HG02970 (cell line): ENCODE measurements around the gene CAPN11.
"Not testable (repeated sequence)": the region's sequence is repeated elsewhere in the genome, so short reads cannot be mapped to it uniquely, and the experiment has no call there.

Experiments
- ATAC-seq: cut with Tn5 transposase; IDR thresholded peaks from one replicate; pipeline ENCODE4 v1.9.1; 2021; ENCODE audit warnings: mild to moderate bottlenecking, moderate library complexity, moderate number of reproducible peaks; ENCODE audit not compliant: unreplicated experiment, low FRiP score

Gene CAPN11

DNA sequence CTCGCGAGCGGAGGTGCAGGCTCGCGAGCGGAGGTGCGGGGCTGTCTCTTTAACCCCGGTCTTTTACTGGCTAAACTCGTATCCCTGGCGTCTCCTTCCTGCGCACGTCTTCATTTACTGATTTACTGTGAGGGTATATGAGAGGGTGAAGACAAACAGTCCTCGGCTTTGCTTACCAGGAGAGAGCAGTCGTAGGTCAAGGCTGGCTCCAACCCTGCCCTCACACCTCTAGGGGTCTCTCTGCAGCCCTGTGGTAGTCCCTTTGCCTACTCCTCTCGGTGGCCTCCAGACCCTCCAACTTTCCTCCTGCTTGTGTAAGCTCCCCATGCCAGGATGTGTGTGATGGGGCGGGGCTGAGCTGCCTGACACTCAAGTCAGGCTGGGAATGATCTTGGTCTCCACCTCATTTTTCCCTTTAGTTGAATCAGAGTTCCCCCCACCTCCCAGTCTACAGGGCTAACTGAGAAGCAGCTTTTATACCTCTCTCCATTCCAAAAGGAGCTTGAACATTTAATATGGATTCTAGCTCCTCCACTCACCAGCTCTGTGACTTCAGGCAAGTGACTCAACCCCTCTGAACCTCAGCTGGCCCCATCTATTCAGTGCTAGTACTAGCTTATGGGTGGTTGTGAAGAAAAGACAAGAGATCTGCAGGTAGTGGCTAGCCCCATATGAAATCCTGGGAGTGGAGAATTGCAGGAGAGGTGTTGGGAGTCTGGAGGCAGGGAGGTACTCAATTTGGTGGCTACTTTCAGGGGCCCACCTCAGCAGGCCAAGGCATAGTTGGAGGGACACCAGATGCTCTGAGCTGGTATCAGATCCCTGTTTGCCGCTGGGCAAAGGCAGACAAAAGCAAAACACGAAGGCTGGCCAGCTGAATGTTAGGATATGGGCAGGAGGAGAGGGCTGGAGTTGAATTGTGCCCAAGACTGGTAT, 65.7 kb downstream of the CAPN11 start:
- no peak for ATAC-seq

DNA sequence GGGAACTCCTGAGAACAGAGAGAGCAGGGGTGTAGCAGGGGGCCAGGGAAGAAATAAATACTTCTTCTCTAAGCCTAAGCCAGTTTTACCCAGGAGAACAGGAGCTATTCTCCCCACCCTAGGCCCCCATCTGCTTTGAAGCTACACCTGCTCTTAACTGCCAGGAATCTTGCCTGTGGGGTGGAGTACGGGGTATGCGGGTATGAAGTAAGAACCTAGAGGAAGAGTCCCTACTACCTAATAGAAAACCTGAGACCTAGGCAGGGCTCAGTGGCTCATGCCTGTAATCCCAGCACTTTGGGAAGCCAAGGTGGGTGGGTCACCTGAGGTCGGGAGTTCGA, 66.3 kb downstream of the CAPN11 start:
- ATAC-seq: no peak

DNA sequence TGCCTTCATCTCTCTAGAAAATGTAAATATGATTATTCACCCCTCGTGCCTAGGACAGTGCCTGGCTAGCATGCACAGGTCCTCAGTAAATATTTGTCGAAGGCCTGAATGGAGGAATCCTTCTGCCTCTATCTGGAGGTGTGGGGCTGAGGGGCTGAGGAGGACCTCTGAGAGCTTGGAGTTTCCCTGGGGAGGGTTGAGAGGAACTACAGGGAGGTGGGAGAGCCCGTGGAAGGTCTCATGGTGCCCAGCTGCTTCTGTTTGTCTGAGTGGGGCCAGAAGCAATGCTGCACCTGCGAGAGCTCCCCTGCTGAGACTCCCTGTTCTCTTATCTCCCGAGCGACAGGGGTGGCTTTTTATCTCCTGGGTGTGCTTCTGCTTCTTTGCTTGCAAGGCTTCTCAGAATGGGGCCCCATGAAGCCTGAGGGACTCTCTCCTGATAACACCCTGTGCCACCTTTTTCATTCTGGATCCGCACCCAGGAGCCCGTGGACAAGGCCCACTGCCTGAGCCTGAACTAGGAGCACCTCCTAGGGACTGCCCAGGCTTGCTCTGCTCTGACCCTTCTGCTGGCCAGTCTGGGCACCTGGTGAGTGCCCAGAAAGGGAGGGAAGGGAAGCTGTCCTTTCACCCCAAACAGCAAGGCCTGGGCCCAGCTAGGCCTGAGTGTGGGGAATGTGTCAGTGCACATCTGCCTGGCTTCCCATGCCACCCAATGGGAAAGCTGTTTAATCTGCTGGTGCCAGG, 67.1 kb downstream of the CAPN11 start:
- no peak for ATAC-seq

DNA sequence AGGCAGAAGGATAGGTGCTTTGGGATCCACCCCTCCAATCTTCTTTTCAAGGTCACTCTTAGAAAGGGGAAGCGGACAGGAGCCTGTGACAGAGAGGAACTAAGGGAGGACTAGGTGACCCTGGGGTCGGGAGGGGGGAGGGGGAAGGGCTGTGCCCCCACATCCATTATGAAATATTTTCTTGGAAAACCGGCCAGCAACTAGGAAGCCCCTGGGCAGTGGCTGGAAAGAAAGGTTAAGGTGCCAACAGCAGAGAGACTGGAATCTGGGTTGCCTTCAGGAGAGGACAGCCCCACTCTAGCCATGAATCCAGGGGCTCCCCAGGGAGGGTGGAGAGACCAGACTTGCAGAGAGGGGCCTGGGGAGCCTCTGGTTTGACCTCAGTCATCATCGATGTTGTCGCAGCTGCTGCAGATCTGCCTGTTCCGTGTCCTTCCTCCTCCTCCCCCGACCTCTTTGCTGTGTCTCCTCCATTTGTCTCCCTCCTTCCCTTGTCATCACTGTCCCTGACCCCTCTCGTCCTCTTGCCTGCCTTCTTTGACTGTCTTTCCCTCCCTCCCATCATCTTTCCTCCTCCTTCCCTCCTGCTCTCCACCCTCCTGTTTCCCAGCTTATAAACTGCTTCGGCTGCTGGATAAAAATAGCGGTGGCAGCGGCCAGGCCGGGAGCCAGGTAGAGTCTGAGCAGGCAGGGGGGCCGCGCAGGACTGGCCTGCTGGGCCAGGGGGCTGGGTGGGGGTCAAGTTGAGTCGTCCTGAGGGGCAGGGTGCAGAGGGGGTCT, 67.9 kb downstream of the CAPN11 start:
- no peak for ATAC-seq

DNA sequence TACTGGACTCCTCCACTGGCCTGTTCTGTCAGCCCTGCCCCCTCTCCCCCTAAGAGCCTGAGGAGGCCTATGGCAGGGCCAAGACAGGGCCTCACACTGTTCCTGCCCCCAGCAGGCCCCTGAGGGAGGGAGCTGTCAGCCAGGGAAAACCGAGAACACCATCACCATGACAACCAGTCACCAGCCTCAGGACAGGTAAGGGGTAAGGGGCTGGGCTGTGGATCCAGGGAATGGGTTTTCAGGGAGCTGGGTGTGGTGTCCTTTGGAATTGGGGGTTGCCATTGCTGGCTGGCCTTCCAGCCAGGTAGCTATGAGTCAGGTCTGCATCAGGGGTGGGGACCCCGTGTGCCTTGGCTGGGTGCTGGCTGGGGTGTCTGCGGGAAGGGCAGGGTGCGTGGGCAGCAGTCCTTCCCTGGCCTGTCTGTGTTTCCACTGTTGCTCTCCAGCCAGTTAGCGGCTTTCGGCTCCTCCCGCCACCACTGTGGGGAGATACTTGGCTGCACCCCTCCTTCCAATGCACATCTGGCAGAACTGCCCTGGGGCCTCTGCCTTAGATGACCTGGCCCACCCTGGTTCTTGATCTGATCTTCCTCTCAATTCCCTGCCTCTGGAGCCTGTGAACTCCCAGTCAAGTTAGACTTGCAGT, 68.7 kb downstream of the CAPN11 start:
- ATAC-seq: no peak

DNA sequence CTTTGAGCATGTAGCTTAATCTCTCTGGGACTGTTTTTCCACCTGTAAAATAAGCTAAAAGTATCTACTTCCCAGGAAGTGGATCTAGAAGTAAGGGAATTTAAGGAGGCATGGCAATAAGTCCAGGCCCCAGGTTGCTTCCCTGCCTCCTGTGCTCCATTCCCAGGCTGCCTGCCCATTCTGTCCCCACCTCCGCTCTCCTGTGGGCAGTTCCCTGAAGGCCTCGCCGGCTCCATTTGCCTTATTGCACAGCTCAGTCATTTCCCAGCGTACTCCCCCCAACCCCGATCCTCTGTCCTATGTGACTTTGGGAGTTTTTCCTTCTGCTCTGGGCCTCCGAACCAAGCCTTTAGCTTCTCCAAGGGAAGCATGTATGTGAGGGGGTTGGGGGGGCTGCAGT, 69.4 kb downstream of the CAPN11 start:
- ATAC-seq: no peak

DNA sequence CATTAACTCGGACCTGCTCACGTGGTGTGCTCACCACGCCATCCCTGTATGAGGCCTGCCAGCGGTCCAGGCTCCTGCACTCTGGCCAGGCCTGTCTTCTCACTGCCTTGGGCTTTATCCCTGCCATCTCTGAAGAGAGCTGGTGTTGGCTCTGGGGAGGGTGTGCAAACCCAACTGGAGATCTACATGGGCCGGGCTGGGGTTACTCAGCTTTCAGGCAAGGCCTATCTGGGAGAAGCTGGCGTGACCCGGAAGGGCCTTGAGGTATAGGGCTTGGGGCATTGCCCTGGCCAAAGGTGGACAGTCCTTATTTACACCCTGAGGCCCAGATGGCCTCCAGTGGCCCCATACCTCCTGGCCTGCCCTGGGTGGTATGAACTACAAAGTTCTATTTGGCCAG, 69.8 kb downstream of the CAPN11 start:
- ATAC-seq: no peak

DNA sequence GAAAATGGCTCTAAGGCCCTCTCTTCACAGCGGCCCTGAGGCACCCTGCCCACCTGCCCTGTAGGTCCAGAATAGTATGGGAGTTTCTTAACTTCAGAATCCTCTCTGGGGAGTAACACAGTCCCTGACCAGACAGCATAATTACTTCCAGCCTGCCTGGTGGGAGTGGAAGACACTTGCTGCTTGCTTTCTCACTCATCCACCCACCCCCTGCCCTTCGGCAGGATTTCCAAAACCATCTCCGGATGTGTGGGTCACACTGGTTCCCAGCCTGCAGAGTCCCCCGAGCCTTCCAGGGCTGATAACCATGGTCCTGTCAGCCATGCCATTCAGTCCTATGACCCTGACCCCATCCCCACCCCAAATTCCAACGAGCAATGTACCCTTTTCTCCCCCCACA, 70.2 kb downstream of the CAPN11 start:
- no peak for ATAC-seq

DNA sequence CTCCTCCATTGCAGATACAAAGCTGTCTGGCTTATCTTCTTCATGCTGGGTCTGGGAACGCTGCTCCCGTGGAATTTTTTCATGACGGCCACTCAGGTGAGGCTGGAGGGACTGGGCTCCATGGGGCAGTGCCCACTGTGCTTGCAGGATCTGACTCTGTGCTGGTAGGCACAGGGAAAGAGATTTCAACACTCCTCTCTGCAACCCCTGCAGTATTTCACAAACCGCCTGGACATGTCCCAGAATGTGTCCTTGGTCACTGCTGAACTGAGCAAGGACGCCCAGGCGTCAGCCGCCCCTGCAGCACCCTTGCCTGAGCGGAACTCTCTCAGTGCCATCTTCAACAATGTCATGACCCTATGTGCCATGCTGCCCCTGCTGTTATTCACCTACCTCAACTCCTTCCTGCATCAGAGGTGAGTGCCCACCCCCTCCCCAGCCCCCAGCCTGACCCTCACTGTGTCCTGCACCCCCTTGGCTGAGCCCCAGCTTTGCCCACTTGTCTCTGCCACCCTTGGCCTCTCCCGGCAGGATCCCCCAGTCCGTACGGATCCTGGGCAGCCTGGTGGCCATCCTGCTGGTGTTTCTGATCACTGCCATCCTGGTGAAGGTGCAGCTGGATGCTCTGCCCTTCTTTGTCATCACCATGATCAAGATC, 70.9 kb downstream of the CAPN11 start:
- ATAC-seq: no peak

DNA sequence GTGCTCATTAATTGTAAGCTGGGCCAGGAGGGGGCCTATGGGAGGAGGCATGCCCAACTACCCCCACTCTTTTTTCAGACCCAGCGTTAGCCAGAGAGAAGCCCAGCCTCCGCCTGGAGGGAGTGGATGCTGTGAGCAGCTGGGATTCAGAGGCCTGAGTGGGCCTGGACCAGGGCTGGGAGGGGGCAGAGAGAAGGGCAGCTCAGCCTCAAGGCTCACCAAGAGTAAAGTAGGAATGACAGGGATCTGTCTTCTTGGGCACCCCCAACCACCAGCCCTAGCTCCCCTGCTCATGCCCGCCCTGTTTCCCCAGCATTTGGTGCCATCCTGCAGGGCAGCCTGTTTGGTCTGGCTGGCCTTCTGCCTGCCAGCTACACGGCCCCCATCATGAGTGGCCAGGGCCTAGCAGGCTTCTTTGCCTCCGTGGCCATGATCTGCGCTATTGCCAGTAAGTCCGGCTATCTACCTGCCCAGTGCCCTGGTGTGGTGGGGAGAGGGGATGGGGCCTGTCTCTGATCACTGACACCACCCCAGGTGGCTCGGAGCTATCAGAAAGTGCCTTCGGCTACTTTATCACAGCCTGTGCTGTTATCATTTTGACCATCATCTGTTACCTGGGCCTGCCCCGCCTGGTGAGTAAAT, 71.5 kb downstream of the CAPN11 start:
- no peak for ATAC-seq

DNA sequence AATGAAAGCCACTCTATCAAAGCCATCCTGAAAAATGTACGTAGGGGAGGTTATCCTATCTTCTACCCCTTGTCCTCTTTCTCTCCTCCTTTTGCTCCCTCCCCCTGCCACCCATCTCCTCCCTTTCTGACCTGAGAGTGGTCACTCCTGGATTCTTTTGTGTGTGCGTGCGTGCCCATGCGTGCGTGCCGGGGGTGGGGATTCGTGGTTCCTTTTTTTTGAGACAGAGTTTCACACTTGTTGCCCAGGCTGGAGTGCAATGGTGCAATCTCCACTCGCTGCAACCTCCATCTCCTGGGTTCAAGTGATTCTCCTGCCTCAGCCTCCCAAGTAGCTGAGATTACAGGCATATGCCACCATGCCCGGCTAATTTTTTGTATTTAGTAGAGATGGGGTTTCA, 72.8 kb downstream of the CAPN11 start:
- not testable (repeated sequence) for ATAC-seq

DNA sequence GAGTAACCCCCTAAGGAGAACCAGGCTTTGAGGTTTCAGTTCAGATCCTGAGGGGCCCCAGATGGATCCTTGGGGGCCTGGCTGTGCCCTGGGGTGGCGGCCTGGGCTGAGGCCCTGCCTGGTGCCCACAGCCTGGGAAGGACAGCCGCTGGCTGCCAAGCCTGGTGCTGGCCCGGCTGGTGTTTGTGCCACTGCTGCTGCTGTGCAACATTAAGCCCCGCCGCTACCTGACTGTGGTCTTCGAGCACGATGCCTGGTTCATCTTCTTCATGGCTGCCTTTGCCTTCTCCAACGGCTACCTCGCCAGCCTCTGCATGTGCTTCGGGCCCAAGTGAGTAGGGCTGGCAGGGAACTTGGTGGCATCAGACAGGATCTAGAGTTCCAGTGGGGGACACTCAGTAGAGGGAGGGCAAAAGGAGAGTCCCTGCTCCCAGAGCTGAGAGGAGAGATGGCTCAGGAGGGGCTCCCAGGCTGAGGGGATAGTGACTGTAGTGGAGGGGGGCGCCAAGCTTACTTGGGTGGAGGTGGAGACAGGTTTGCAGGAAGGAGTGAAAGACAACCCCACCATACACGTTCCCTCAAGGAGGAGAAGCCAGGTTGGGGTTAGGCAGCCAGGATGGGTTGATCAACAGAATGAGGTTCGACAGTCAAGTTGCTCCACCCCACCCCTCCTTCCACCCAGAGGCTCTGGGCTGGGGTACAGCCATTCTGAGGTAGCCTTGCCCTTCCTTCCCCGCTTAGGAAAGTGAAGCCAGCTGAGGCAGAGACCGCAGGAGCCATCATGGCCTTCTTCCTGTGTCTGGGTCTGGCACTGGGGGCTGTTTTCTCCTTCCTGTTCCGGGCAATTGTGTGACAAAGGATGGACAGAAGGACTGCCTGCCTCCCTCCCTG, 74.3 kb downstream of the CAPN11 start:
- no peak for ATAC-seq

DNA sequence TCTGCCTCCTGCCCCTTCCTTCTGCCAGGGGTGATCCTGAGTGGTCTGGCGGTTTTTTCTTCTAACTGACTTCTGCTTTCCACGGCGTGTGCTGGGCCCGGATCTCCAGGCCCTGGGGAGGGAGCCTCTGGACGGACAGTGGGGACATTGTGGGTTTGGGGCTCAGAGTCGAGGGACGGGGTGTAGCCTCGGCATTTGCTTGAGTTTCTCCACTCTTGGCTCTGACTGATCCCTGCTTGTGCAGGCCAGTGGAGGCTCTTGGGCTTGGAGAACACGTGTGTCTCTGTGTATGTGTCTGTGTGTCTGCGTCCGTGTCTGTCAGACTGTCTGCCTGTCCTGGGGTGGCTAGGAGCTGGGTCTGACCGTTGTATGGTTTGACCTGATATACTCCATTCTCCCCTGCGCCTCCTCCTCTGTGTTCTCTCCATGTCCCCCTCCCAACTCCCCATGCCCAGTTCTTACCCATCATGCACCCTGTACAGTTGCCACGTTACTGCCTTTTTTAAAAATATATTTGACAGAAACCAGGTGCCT, 75.0 kb downstream of the CAPN11 start:
- ATAC-seq: no peak
